Stimulated activated CD4-positive, alpha-beta T cell treated with anti-CD3 and anti-CD28 coated beads, Interleukin-2, amount 100 ng/mL, for 48 hours (primary cell): ENCODE results near the gene RRAGC.
"Not testable (repeated sequence)": the region's sequence is repeated elsewhere in the genome, so short reads cannot be mapped to it uniquely, and the experiment has no call there.

Experiments
- DNase-seq, 2 donors: peaks; one replicate each; pipeline ENCODE4 v3.0.0-alpha.2; 2020

The RRAGC gene

DNA sequence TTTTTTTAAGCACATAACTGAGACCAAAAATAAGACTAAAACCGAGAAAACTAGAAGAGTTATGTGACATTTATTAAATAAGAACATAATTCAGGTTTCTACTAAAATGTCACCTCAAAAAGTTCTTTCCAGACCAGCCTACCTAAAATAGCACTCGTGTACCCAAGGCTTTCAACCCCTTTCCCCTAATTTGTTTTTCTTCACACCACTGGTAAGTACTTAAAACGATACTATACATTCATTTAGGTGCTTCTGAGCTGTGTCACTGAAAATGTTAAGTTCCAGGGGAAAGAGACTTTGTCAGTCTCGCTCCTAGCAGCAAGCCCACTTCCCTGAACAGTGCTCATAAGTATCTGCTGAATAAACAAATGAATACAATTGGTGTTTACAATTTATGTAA lies 6.8 kb downstream of the RRAGC start:
- DNase-seq, result no peak

- no peak for DNase-seq
These were observed 11.5 kb downstream of the RRAGC start for GRCh38 chr1:38848071-38848470.

- no peak for DNase-seq
These were observed 13.4 kb downstream of the RRAGC start for GRCh38 chr1:38846210-38846609.

- DNase-seq, result not testable (repeated sequence)
These were observed 14.5 kb downstream of the RRAGC start for GRCh38 chr1:38845088-38845487.

DNA sequence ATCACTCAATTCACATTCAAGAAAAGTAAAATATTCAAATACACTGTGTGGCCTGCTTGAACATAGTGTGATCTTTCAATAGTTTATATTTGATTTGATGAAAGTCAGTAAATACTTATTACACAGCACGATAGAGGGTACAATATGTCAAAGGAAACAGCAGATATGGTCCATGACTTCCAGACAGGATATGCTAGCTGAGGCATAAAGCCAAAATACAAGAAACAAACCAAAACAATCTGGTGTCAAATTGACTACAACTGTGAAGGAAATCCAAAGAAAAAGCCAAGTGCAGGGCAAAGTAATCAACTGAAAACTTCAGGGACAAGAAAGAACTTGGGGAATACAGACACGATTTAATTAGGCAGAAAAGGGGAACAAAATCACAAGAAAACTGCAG lies 19.3 kb downstream of the RRAGC start:
- no peak for DNase-seq

- no peak for DNase-seq
These were observed 20.2 kb downstream of the RRAGC start for GRCh38 chr1:38839363-38839762.

- not testable (repeated sequence) for DNase-seq
These were observed 23.3 kb downstream of the RRAGC start for GRCh38 chr1:38836316-38836715.

DNA sequence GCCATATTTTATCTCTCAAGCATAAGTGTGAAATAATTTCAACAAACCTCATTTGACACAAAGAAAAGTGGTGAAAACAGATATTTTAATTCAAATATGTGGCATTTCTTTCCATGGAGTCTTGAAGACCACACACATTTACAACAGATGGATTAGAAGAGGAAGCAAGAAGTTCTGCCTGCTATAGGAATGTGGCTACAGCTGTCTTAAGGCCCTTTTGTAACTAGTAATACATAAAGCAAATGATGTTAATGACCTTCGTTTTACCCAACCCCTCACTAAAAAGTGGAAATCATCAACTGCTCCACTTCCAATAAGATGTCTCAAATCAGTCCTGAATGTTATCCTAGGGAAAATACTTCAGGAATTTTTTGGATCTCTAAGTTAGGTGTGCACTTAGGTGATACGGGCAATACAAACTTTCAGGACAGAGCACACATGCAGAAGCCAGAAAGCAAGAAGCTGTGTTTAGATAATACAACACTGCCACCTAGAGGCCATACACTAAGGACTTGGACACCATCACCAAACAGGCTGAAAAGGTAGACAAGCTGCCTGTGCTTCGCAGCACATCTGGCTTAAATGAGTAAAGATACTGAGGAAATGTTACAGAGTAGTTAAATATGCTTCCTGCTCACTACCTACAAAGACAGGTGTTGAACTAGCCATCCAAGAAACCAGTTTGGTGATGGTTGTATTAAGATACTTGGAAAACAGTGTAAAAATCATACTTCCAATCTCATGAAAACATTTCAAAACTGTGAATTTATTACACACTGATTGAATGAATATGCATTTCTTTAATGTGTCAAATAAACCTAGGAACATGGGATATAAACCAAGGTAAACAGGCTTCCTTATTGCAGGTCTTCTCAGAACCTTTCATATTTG lies 24.4 kb downstream of the RRAGC start:
- peak; percentile 39 to 44 for DNase-seq

DNA sequence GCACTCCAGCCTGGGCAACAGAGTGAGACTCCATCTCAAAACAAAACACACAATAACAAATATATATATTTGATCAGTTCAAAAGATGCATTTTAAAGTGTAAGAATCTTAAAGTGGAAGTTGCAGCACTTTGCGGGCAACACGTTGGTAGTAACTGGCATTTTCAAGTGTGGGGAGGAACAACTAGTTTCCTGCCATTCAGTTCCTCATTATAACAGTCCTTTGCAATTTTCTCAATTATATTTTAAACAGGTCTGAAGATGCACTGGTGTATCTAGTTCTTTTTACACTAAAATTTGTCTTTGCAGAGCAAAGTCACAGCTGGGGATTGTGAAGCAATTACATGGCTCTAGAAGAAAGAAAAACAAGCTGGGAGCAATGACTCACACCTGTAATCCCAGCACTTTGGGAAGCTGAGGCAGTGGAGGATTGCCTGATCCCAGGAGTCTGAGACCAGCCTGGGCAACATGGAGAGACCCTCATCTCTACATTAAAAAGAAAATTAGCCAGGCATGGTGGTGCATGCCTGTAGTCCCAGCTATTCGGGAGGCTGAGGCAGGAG lies 25.3 kb downstream of the RRAGC start:
- no peak for DNase-seq

- DNase-seq, result no peak
These were observed 26.4 kb downstream of the RRAGC start for GRCh38 chr1:38833146-38833545.

GRCh38 chr1:38832370-38832734 lies 27.2 kb downstream of the RRAGC start:
- no peak for DNase-seq

DNA sequence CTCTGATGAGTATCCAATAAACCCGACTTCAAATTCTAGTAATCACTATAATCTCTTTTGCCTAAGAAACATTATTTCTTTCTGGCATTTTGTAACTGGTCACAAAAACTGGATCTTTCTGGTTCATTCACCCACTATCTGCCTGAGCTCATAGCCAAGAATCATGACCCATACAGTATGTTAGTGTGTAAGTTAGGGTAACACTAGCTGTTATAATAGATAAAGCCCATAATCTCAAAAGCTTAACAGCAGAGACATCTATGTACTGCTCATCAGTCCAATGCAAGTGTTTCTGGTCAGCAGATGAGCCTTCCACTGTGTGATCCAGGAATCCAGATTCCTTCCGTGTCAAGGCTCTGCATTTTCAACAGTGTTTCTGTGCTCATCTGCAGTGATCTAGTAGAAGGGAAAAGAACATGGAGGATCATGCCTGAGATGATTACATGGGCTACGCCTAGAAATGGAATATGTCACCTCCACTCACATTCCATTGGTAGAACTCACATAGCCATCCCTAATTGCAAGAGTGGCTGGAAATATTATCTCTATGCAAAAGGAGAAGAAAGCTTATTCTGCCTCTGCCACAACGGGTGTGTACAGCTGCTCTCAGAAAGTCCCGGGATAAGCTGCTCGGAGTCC lies 27.7 kb downstream of the RRAGC start:
- no peak for DNase-seq

- no peak for DNase-seq
These were observed 30.2 kb downstream of the RRAGC start for GRCh38 chr1:38829368-38829767.

- DNase-seq, result no peak
These were observed 32.3 kb downstream of the RRAGC start for GRCh38 chr1:38827318-38827717.

- DNase-seq, result no peak
These were observed 32.7 kb downstream of the RRAGC start for GRCh38 chr1:38826886-38827285.

- no peak for DNase-seq
These were observed 33.3 kb downstream of the RRAGC start for GRCh38 chr1:38826262-38826661.

DNA sequence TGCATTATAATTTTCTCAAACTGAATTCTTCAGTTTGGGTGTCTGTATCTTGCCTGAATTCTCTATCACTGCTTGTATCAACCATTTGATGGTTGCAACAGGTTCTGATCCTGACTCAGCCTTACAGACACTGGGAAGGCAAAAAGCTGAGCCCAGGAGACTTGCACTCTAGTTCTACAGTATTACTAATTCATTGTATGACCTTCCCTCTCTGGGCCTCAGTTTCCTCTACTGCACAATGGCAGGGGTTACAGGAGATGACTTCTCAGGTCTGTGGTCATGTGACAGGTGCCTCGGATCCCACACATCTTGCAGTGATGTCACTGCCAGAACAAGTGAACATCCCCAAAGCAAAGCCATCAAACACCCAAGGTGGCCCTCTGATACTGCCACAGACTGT lies 38.7 kb downstream of the RRAGC start:
- DNase-seq, result no peak

DNA sequence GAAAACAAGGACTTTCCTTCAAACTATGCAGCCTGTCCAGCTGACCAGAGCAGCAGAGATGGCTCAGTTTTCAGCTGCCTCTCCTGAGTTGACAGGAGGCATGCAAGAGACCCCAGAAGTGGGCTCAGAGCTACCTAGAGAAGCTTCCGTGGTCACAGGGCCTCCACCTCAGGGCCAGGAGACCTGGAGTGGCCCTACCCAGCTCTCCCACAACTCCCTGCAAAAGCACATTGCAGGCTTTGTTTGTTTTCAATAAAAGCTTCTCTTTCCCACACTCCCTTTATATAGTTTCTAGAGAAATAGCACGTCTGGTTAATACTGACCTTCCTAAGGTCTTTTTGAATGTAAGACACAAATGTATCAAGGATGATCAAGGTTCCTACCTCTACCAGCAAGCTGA lies 40.1 kb downstream of the RRAGC start:
- DNase-seq, result no peak

DNA sequence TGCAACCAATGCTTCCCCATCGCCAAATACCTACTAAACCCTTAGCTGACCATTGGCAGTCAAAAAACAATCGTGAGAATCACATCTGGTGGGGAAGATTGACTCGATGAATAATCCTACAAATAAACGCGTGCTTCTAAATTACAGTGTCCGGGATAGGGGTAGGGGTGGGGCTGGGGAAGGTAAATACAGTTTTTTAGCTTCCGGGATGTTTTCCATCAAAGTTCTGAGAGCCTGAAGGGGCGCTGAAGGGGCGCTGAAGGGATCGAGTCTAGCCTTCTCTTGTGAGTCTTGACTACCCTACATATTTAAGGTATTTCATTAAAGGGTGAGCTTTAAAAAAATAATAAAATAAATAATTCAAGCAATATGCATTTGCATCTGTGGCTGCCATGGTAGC lies 40.5 kb downstream of the RRAGC start:
- DNase-seq, result no peak

DNA sequence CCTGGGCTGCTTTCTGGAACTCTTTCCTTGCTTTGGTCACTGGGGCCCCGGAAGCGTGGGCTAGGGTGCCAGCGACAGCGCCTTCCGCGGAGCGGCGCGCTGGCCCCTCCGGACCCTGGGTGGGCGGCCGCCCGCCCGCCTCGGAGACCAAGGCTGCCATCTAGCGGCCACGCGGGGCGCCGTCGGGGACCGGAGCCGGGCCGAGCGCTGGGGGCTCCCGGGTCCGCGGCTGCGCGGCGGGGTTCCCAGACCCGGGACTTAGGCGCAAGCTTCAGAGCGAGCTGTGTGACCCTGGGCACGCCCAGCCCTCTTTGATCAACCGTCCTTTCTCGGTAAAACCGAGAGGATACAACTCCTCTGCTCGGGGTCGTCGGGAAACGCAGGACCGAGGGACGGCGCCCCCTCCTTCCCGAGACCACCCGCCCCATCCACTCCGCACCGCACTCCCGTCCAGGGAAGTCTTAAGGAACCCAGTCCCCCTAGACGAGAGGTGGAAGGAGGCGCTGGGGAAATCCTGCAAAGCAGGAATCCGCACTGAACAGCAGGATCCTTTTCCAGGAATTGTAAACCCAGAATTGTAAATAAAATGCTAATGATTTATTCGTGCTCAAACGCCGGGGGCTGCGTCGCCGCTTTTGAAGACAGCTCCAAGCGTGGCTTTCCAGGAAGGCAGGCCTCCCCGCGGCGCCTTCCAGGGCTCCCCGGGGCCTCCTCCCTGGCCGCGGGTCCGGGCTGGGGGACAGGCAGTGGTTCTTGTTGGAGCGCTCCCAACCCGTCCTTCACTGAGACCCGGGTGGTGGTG lies 41.2 kb downstream of the RRAGC start:
- peak; percentile 53 to 65 for DNase-seq

DNA sequence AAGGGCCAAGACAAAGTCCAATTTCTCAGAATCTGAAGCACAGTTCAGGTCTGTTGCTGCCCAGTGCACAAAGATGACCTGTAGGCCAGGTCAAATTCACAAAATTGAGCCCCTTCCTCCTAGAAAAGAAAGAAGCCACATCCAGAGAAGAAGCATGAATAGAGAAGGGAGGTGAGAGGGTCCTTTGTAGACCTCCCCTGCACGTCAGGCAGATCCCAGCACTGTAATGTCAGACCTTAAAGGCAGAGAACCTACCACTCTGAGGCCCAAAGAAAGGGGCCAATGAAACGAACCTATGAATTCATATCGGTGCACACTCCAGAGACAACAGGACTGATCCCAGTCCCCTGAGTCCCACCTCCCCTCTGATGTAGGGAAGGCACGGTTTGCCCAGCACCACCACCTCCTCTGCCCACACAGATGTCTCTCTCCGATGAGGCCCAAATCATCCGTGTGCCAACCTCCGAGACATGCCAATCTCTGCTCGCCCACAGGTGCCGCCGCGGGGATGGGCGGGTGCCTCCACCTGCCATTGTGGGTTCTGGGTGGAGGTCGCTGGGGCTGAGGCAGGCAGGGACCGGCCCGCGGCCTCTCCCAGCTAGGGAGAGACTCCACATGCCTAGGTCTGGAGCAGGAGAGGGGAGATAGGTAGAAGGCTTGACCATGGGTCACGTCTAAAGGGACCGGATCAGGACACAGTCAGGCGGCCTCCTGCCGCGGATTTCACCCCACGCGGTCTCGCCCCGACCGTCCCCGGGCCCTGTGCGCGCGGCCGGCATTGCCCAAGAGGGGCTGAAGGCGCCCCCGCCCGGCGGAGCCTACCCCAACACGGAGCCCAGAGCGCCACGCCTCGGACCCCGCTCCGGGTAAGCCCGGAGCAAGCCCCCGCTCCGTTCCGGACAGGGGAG lies 42.1 kb downstream of the RRAGC start:
- DNase-seq, result no peak
